Stomach smooth muscle (tissue), 2 donors: Measurements from ENCODE around the gene GPC5.

ENCODE experiments used
- H3K27ac ChIP-seq: one replicate; pipeline ENCODE4 v1.7.0; 2013; ENCODE audit warnings: mild to moderate bottlenecking, low read length, inconsistent platforms
- H3K27me3 ChIP-seq, 2 donors: one replicate each; pipeline ENCODE4 v1.7.0; 2013; ENCODE audit warnings: low read length in 2 of 2; ENCODE audit not compliant: insufficient read depth in 2 of 2, control insufficient read depth in 1 of 2
- H3K36me3 ChIP-seq, 2 donors: one replicate each; pipeline ENCODE4 v1.7.0; 2013; ENCODE audit warnings: low read length in 2 of 2; ENCODE audit not compliant: control insufficient read depth in 2 of 2, insufficient read depth in 2 of 2
- H3K4me1 ChIP-seq: one replicate; pipeline ENCODE4 v1.7.0; 2013; ENCODE audit warnings: low read length; ENCODE audit not compliant: control insufficient read depth, insufficient read depth
- H3K4me3 ChIP-seq, 2 donors: one replicate each; pipeline ENCODE4 v1.7.0; 2013; ENCODE audit warnings: low read length in 2 of 2
- H3K9ac ChIP-seq, 2 donors: one replicate each; pipeline ENCODE4 v1.7.0; 2013; ENCODE audit warnings: low read length in 2 of 2, mild to moderate bottlenecking in 1 of 2
- H3K9me3 ChIP-seq, 2 donors: one replicate each; pipeline ENCODE4 v1.7.0; 2013; ENCODE audit warnings: low read length in 2 of 2; ENCODE audit not compliant: control insufficient read depth in 2 of 2
- donor health status: healthy.
- donor health status: Pancreatic carcinoma.

Gene GPC5

GRCh38 chr13:92825938-92826596 lies 1427.6 kb downstream of the GPC5 start:
- Histone ChIP-seq H3K4me1 (no peaks in the 10 kb centered on the region), H3K9me3 (no peaks in the 10 kb centered on the region), H3K9ac (no peak overlapping the region), H3K27me3 (no peaks in the 10 kb centered on the region), H3K4me3 (no peak overlapping the region), H3K27ac (no peak overlapping the region), H3K36me3 (no peaks in the 10 kb centered on the region)

GRCh38 chr13:92827503-92827902 lies 1429.1 kb downstream of the GPC5 start:
- H3K4me1 ChIP-seq = no peaks in the 10 kb centered on the region
- no peak overlapping the region for H3K9ac ChIP-seq
- H3K9me3 ChIP-seq = no peaks in the 10 kb centered on the region
- H3K36me3 ChIP-seq = no peaks in the 10 kb centered on the region
- no peak overlapping the region for H3K4me3 ChIP-seq
- H3K27me3 ChIP-seq = no peaks in the 10 kb centered on the region
- H3K27ac ChIP-seq = no peak overlapping the region

- Histone ChIP-seq H3K4me3 (no peak overlapping the region), H3K9me3 (no peaks in the 10 kb centered on the region), H3K36me3 (no peaks in the 10 kb centered on the region), H3K9ac (no peak overlapping the region), H3K27ac (no peak overlapping the region), H3K27me3 (no peaks in the 10 kb centered on the region), H3K4me1 (no peaks in the 10 kb centered on the region)
Measured at GRCh38 chr13:92829930-92830329, 1431.5 kb downstream of the GPC5 start.

GRCh38 chr13:92830821-92831220 lies 1432.4 kb downstream of the GPC5 start:
- Histone ChIP-seq H3K9ac (no peak overlapping the region), H3K36me3 (no peaks in the 10 kb centered on the region), H3K4me3 (no peak overlapping the region), H3K27ac (no peak overlapping the region), H3K4me1 (no peaks in the 10 kb centered on the region), H3K27me3 (no peaks in the 10 kb centered on the region), H3K9me3 (no peaks in the 10 kb centered on the region)

GRCh38 chr13:92833071-92833470 lies 1434.7 kb downstream of the GPC5 start:
- Histone ChIP-seq H3K9ac (no peak overlapping the region), H3K36me3 (no peaks in the 10 kb centered on the region), H3K9me3 (no peaks in the 10 kb centered on the region), H3K4me1 (no peaks in the 10 kb centered on the region), H3K27ac (no peak overlapping the region), H3K4me3 (no peak overlapping the region), H3K27me3 (no peaks in the 10 kb centered on the region)

- H3K9me3 ChIP-seq = no peaks in the 10 kb centered on the region
- no peaks in the 10 kb centered on the region for H3K36me3 ChIP-seq
- H3K4me3 ChIP-seq = no peak overlapping the region
- no peak overlapping the region for H3K27ac ChIP-seq
- no peaks in the 10 kb centered on the region for H3K4me1 ChIP-seq
- H3K9ac ChIP-seq = no peak overlapping the region
- H3K27me3 ChIP-seq = no peaks in the 10 kb centered on the region
Measured at GRCh38 chr13:92836171-92836570, 1437.8 kb downstream of the GPC5 start.

- H3K4me1 ChIP-seq = no peaks in the 10 kb centered on the region
- H3K9me3 ChIP-seq = no peaks in the 10 kb centered on the region
- H3K36me3 ChIP-seq = no peaks in the 10 kb centered on the region
- no peak overlapping the region for H3K27ac ChIP-seq
- H3K4me3 ChIP-seq = no peak overlapping the region
- no peak overlapping the region for H3K9ac ChIP-seq
- no peaks in the 10 kb centered on the region for H3K27me3 ChIP-seq
Measured at GRCh38 chr13:92838786-92839185, 1440.4 kb downstream of the GPC5 start.

GRCh38 chr13:92842145-92842544 lies 1443.7 kb downstream of the GPC5 start:
- Histone ChIP-seq H3K9ac (no peak overlapping the region), H3K27ac (no peak overlapping the region)

GRCh38 chr13:92843549-92843948 lies 1445.1 kb downstream of the GPC5 start:
- no peak overlapping the region for H3K9ac ChIP-seq
- no peak overlapping the region for H3K27ac ChIP-seq
- H3K4me1 ChIP-seq = no peaks in the 10 kb centered on the region
- H3K4me3 ChIP-seq = no peak overlapping the region
- no peaks in the 10 kb centered on the region for H3K27me3 ChIP-seq
- no peaks in the 10 kb centered on the region for H3K9me3 ChIP-seq
- no peaks in the 10 kb centered on the region for H3K36me3 ChIP-seq

More at GRCh38 chr13:92842145-92842544, 1443.7 kb downstream of the GPC5 start:
- Histone ChIP-seq H3K36me3 (no peaks in the 10 kb centered on the region), H3K4me3 (no peak overlapping the region), H3K9me3 (no peaks in the 10 kb centered on the region), H3K27me3 (no peaks in the 10 kb centered on the region), H3K4me1 (no peaks in the 10 kb centered on the region)

GRCh38 chr13:92849381-92849780 lies 1451.0 kb downstream of the GPC5 start:
- Histone ChIP-seq H3K27me3 (no peaks in the 10 kb centered on the region), H3K27ac (no peak overlapping the region), H3K36me3 (no peaks in the 10 kb centered on the region), H3K9ac (no peak overlapping the region), H3K4me3 (no peak overlapping the region), H3K4me1 (no peaks in the 10 kb centered on the region), H3K9me3 (no peaks in the 10 kb centered on the region)

GRCh38 chr13:92864584-92865284 lies 1466.3 kb downstream of the GPC5 start:
- Histone ChIP-seq H3K9me3 (no peaks in the 10 kb centered on the region), H3K27me3 (no peaks in the 10 kb centered on the region), H3K36me3 (no peaks in the 10 kb centered on the region), H3K9ac (no peak overlapping the region), H3K27ac (no peak overlapping the region), H3K4me3 (no peak overlapping the region), H3K4me1 (no peaks in the 10 kb centered on the region)
